Astrocyte (in vitro differentiated cells and primary cell): ENCODE data around the gene TUBA4B.

Source experiments
- EZH2 ChIP-seq: IDR thresholded peaks from 2 replicates; pipeline ENCODE4 v1.6.1; 2012; ENCODE audit warnings: mild to moderate bottlenecking, low read length, inconsistent platforms; ENCODE audit not compliant: insufficient read depth
- TF ChIP-seq, protein P1 (sequence below): IDR thresholded peaks from 2 replicates; pipeline ENCODE4 v1.5.1; 2011; ENCODE audit warnings: low read depth, mild to moderate bottlenecking, inconsistent platforms, low read length, moderate library complexity; ENCODE audit not compliant: insufficient read depth

DNA sequence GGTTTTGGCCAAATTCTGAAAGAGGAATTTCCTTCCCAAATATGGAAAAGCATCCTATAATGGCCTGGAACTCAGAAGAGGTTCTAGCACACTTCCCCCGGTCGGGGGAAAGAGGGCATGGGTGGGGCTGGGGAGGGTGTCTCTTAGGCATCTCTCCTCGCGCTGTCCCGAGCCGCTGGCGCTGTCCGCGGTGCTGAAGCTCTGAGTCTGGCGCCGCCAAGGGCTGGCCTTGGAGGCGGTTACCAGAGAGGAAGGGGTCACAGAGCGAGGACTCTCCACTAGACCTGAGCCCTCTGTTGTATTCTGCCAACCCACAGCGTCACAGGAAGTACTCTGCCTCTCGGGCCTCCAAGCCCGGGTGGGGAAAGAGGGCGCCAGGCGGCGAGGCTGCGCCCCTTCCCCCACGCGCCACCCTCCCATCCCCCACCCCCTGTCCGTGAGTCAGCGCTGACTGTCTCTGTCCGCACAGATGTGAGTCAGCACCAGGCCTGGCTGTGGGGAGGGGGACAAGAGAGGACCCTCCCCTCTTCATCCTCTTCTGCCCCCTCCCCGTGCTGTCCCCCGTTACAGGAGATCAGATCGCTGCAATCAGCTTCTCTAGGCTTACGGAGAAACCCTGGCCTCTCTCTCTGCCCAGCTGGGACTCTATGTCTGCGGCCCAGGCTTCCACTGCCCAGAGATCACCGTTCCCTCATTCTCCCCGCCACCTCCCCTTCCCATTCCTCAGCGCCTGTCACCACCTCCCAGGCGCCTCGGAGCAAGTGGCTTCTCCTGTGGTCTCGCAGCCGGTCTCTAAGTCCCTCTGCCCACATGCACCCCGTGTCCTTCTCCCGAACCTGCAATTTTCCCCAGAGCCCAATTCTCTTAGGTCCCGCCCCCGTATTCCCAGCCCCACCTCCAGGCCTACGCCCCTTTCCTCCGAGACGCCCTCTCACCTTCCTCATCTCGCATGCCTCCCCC is 55.4 kb downstream of the TUBA4B start:
- TF ChIP-seq, protein P1, sequence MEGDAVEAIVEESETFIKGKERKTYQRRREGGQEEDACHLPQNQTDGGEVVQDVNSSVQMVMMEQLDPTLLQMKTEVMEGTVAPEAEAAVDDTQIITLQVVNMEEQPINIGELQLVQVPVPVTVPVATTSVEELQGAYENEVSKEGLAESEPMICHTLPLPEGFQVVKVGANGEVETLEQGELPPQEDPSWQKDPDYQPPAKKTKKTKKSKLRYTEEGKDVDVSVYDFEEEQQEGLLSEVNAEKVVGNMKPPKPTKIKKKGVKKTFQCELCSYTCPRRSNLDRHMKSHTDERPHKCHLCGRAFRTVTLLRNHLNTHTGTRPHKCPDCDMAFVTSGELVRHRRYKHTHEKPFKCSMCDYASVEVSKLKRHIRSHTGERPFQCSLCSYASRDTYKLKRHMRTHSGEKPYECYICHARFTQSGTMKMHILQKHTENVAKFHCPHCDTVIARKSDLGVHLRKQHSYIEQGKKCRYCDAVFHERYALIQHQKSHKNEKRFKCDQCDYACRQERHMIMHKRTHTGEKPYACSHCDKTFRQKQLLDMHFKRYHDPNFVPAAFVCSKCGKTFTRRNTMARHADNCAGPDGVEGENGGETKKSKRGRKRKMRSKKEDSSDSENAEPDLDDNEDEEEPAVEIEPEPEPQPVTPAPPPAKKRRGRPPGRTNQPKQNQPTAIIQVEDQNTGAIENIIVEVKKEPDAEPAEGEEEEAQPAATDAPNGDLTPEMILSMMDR = no peak
- no peak for TF ChIP-seq EZH2
